Keratinocyte (primary cell): ENCODE data around the gene GIT2.

Experiments used
- EZH2 ChIP-seq: IDR thresholded peaks from one replicate; pipeline ENCODE4 v1.6.1; 2012; ENCODE audit warnings: inconsistent platforms, mild to moderate bottlenecking, low read length, moderate library complexity
- TF ChIP-seq, protein P1 (sequence below), 3 experiments: IDR thresholded peaks in 1 of 3; conservative IDR thresholded peaks in 1 of 3; optimal IDR thresholded peaks in 1 of 3; 2 replicates in 2 of 3; 3 replicates in 1 of 3; pipeline versions ENCODE3 to v1.5.1; 2011; ENCODE audit warnings: low read length in 3 of 3, mild to moderate bottlenecking in 3 of 3, moderate library complexity in 2 of 3, control low read depth in 1 of 3, inconsistent platforms in 1 of 3; ENCODE audit not compliant: insufficient read depth in 2 of 3; ENCODE audit errors: extremely low read depth in 1 of 3

DNA sequence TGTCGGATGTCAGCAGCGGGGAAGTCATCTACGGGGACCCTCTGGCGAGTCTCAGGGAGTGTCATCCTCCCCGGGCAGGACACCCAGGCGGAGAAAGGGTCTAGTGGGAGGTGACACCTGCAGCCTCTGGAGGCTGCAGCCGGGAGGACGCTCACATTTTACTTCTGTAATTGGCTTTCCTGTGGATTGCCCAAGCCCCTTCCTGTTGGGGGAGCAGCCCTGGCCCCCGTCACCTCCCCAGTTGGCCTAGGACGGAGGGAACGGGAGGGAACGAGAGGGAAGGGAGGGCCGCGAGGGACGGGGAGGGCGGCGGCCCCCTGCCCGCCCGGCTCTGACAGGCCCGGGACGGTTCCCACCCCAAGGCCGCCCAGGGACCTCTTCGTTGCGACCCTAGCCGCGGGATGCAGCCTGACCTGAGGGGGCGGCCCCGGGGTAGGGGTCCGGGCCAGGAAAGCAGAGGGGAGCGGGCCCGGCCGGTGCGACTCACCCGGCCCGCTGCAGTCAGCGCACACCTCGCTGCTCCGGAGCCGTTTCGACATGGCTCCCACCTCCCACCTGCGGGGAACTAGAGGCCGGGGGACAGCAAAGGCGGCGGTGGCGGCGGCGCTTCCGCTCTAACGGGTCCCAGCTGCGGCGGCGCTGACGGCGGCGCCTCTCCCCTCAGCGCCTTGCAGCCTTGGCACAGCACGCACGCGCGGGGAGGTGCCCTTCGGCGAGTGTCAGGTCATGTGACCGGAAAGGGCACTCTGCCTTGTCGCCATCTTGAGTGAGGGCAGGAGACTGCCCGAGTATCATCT is at the start of gene GIT2:
- TF ChIP-seq, protein P1, sequence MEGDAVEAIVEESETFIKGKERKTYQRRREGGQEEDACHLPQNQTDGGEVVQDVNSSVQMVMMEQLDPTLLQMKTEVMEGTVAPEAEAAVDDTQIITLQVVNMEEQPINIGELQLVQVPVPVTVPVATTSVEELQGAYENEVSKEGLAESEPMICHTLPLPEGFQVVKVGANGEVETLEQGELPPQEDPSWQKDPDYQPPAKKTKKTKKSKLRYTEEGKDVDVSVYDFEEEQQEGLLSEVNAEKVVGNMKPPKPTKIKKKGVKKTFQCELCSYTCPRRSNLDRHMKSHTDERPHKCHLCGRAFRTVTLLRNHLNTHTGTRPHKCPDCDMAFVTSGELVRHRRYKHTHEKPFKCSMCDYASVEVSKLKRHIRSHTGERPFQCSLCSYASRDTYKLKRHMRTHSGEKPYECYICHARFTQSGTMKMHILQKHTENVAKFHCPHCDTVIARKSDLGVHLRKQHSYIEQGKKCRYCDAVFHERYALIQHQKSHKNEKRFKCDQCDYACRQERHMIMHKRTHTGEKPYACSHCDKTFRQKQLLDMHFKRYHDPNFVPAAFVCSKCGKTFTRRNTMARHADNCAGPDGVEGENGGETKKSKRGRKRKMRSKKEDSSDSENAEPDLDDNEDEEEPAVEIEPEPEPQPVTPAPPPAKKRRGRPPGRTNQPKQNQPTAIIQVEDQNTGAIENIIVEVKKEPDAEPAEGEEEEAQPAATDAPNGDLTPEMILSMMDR (optimal IDR thresholded peaks at IDR 0.05 in 1 of 3, IDR thresholded peaks at IDR 0.05 in 1 of 3, conservative IDR thresholded peaks at IDR 0.05 in 1 of 3; ENCODE audit: extremely low read depth in 1 of 3, insufficient read depth in 2 of 3, low read length in 3 of 3) = no peak
- TF ChIP-seq EZH2 = no peak
